Measurements from ENCODE around the gene NTM.

The NTM gene

DNA sequence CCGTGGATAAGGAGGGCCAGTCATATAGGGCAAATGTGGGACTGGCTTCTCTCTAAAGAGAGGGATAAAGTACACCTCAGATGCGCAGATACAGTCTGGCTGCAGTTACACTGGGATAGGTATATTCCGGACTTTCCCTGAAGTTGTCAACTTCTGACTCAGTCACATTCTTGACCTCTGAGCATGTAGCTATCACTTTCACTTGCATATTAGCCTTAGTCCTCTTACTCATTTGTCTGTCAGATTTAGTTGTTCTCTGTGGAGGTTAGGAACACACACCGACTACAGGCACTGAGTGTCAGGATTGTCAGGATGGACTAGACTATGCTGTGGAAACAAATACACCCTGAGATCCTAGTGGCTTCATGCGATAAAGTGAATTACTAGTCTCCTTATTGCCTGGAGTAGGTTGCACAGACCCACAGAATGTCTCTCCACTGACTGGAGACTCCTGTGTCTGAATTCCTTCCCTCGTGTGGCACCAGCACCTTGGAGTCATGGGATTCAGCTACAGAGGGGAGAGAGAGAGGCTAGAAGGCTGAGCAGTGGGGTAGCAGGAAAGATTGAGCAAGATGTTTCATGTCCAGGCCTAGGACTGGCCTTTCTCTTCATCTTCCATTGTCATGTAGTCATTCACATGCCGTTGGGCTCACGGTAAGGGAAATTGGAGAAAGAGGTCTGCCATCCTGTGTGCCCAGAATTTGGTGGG, 654.3 kb downstream of the NTM start:
- TF ChIP-seq, protein P1, sequence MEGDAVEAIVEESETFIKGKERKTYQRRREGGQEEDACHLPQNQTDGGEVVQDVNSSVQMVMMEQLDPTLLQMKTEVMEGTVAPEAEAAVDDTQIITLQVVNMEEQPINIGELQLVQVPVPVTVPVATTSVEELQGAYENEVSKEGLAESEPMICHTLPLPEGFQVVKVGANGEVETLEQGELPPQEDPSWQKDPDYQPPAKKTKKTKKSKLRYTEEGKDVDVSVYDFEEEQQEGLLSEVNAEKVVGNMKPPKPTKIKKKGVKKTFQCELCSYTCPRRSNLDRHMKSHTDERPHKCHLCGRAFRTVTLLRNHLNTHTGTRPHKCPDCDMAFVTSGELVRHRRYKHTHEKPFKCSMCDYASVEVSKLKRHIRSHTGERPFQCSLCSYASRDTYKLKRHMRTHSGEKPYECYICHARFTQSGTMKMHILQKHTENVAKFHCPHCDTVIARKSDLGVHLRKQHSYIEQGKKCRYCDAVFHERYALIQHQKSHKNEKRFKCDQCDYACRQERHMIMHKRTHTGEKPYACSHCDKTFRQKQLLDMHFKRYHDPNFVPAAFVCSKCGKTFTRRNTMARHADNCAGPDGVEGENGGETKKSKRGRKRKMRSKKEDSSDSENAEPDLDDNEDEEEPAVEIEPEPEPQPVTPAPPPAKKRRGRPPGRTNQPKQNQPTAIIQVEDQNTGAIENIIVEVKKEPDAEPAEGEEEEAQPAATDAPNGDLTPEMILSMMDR (conservative IDR thresholded peaks at IDR 0.05): no peak
- no peak overlapping the region for H3K27ac ChIP-seq

DNA sequence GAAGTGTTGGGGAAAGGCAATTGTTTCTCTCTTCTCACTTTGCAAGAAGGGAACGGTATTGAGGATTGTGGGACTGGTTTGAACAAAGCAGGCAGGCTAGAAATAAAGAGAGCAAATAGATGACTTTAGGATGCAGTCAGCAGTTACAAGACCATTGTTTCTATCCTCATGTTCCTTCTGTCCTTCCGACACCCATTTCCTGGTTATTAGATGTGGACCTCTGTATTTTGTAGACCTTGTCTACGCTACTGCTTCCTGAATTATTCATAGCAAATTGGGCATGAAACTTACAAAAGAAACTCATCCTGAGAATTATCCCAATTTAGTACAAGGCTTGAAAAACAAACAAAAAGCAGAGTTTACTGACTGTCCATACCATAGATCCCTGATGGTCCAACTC, 656.3 kb downstream of the NTM start:
- TF ChIP-seq, protein P1 (conservative IDR thresholded peaks at IDR 0.05): no peak
- H3K27ac ChIP-seq: no peak overlapping the region

DNA sequence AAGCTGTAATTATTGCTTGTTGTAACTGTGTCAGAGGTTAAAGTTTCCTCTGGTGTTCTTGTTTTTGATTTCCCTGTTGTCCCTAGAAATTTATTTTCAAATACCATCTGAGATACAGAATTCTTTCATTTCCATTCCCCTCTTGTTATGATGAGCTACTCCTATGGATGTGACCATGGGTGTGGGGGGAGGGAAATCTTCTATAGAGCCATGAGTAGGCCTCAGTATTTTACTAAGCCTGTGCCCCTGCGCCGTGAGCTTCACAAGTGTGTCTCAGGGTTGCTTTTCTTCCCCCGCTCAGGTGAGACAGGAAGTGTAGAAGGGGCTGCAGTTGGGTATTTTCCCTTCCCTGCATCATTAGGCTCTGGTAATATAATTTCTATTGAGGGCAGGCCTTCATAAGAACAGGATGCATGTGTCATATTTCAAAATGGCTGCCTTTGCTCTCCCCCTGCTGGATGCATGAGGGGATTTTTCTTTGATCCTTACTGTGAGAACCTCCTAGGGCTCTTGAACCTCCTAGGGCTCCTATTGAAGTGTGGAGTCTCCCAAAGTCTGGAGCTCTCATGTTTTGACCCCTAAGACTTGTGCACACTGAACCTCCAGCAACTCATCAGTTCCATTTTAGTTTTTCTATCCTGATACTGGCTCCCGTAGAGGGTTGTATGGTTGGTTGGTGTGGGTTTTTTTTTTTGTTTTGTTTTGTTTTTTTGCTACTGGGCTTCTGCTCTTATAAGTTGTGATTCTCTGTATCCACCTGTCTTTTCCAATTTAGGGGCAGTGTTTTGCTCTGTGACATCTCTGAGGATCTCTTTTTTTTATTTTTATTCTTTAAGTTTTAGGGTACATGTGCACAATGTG, 658.2 kb downstream of the NTM start:
- no peak overlapping the region for H3K27ac ChIP-seq

DNA sequence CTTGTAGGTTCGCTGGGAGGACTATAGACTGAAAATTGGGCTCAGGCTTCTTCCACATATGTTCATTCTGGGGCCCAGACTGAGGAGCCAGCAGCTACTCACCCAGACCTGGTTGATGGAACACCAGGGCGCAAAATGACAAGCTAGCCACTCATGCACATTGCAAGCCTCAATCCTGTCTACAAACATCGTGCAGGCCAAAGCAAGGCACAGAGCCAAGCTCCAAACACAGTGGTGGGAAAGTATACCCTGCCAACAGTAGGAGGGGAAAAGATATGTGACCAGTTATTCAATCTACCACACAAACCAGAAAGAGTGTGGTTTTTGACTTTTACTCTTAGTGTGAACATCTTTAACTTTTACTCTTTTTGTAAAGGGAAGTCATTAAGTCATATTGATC, 660.5 kb downstream of the NTM start:
- no peak overlapping the region for H3K27ac ChIP-seq

More for the DNA sequence above, 658.2 kb downstream of the NTM start:
- TF ChIP-seq, protein P1 (conservative IDR thresholded peaks at IDR 0.05): peak; percentile 79

DNA sequence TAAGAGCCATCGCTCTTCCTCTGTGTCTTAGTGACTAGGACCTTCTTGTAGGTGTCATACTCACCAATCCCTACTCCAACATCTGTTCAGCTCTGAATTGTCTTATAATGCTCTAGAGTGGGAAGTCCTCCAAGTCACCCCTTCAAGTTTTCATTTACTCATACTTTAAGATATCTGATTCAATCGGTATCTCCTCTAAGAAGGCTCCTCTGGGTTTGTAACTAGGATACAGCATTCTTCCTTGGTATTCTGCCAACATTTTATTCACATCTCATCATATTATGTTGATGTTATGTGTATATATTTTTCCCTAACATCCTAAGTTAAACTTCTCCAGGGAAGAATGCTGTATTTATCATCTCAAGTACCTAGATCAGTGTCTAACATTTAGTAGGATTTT, 662.1 kb downstream of the NTM start:
- TF ChIP-seq, protein P1 (conservative IDR thresholded peaks at IDR 0.05): no peak
- H3K27ac ChIP-seq: no peak overlapping the region

More for the DNA sequence above, 660.5 kb downstream of the NTM start:
- TF ChIP-seq, protein P1 (conservative IDR thresholded peaks at IDR 0.05): no peak

DNA sequence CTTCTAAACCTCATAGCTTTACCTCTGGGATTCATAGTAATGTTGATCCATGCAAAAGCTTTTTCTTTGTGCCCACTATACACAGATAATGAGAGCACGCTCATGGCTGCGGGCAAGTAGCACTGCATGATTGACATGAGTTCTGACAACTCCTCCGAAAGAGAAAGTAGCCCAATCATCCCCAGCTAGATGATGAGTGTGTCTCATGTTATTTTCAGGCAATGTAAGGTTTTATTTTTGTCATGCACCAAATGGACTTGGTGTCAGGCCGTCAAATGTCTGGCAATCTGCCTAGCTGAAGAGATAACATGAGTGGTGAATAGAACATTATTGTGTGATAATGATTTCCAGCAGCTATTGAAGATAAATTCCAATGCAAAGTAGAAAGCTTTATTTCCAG, 662.6 kb downstream of the NTM start:
- TF ChIP-seq, protein P1 (conservative IDR thresholded peaks at IDR 0.05): no peak
- no peak overlapping the region for H3K27ac ChIP-seq

DNA sequence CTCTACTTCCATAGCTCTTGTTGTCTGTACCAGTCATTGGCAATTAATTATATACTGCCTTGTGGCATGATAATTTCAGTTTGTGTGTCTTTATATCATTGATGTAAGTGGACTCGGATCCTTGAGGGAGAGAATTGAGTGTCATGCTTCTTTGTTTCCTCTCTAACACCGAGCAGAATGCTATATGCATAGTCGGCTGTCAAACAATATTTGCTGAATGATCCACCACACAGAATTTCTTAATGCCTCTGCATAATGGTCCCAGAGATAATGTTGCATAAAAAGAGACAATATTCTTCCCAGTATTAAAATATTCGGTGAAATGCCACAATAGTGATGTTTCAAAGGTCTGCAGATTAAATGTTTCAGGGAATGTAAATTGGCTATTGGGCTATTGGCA, 664.8 kb downstream of the NTM start:
- H3K27ac ChIP-seq: no peak overlapping the region
- TF ChIP-seq, protein P1 (conservative IDR thresholded peaks at IDR 0.05): no peak

Measured in VCaP (cell line).